ENCODE data around the gene F11.

F11 gene

DNA sequence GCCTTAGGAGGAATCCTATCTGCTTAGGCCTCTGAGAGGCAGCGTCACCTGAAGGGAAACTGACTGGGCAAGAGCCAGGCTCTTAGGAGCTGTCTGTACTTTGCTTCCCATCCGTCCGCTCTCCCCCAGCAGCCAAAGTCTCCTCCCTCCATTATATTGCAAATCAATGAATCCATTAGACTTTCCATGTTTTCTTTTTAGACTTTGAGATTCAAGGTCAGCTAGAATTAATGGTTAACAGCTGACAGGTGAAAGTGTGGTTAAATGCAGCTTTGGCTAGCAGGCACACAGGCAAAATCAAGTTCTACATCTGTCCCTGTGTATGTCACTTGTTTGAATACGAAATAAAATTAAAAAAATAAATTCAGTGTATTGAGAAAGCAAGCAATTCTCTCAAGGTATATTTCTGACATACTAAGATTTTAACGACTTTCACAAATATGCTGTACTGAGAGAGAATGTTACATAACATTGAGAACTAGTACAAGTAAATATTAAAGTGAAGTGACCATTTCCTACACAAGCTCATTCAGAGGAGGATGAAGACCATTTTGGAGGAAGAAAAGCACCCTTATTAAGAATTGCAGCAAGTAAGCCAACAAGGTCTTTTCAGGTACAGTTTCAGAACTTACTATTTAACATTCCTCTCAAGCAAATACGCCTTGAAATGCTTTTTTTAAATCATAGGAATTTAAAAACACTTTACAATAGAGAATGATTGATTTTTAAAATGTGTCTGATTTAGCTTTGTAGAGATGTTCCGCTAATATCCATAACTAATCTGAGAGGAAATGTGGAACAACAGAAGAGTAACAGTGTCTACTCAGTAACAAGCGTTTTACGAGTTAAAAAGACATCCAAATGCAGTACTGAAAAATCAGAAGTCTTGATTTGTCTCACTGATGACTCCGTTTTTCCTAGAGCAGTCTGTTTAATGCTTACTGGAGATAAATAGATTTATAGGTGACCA lies at the start of gene F11:
Gene F11 (plus strand): TSS at position 507 of the 970 bp plus-strand sequence. CDS start 948 bp downstream, outside the sequence.
- no peak for DNase-seq (ENCODE audit: insufficient read length, low spot score)
- no peak for TF ChIP-seq POLR2A (IDR thresholded peaks at IDR 0.05; ENCODE audit: low read depth, low read length)
- FAIRE-seq: no peak

DNA sequence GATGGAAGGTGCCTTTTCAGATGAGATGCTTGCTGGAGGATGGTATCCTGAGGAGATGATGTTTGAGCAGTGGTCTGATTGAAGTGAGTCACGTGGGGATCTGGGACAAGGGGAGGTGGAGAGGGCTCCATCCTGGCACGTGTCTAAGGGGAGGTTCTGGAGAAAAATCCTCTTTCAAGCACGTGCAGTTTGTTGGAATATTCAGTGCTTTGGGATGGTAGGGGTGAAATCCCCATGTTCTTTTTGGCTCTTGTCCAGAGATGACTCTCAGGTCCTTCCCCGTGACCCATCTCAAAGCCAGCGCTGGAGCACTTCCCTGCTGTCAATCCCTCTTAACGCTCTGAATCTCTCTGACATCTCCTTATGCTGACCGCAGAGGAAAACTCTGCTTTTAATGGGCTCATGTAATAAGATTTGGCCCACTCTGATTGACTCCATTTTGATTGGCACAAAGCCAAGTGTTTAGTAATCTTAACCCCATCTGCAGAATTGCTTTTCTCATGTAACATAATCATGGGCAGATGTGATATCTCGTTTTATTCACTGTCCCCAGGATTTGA lies 49.4 kb upstream of the F11 start:
- no peak for TF ChIP-seq POLR2A (IDR thresholded peaks at IDR 0.05; ENCODE audit: low read depth, low read length)
- DNase-seq (ENCODE audit: insufficient read length, low spot score) (no peak), FAIRE-seq (no peak)

DNA sequence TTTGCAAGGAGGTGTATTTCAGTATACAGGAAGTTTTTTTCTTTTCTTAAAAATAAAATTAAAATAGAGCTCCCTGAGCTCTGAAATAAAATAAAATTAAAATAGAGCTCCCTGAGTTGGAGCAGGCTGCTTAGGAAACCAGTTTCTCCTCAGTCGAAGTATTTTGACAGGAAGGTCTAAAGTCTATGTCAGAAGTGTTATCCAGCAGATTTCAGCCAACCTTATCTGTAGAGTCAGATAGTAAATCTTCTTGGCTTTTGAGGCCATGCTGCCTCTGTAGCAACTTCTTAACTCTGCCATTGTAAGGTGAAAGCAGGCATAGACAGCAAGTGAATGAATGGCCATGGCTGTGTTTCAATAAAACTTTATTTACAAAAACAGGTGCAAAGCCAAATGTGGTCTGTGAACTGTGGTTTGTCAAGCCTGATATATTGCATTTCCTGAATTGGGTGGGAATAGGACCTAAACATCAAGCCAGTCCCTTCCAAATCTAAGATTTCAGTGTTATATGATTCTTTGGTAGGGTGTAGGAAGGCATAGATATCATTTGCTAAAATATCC lies 48.2 kb upstream of the F11 start:
- TF ChIP-seq POLR2A (IDR thresholded peaks at IDR 0.05; ENCODE audit: low read depth, low read length): no peak
- no peak for FAIRE-seq
- no peak for DNase-seq (ENCODE audit: insufficient read length, low spot score)

DNA sequence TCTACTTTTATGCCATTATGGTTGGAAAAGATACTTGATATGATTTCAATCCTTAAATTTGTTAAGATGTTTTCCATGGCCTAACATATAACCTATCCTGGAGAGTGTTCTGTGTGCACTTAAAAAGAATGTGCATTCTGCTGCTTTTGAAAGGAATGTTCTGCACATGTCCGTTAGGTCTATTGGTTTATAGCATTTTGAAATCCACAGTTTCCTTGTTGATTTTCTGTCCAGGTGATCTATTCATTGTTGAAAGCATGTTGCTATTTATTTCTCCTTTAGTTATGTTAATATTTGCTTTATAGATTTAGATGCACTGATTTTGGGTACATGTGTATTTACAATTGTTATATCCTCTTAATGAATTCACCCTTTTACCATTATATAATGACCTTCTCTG lies 44.4 kb upstream of the F11 start:
- no peak for FAIRE-seq
- TF ChIP-seq POLR2A (IDR thresholded peaks at IDR 0.05; ENCODE audit: low read depth, low read length): no peak
- DNase-seq (ENCODE audit: insufficient read length, low spot score): no peak

- FAIRE-seq (no peak), DNase-seq (ENCODE audit: insufficient read length, low spot score) (no peak)
- no peak for TF ChIP-seq POLR2A (IDR thresholded peaks at IDR 0.05; ENCODE audit: low read depth, low read length)
Observed at GRCh38 chr4:186225848-186226247, 40.1 kb upstream of the F11 start.

DNA sequence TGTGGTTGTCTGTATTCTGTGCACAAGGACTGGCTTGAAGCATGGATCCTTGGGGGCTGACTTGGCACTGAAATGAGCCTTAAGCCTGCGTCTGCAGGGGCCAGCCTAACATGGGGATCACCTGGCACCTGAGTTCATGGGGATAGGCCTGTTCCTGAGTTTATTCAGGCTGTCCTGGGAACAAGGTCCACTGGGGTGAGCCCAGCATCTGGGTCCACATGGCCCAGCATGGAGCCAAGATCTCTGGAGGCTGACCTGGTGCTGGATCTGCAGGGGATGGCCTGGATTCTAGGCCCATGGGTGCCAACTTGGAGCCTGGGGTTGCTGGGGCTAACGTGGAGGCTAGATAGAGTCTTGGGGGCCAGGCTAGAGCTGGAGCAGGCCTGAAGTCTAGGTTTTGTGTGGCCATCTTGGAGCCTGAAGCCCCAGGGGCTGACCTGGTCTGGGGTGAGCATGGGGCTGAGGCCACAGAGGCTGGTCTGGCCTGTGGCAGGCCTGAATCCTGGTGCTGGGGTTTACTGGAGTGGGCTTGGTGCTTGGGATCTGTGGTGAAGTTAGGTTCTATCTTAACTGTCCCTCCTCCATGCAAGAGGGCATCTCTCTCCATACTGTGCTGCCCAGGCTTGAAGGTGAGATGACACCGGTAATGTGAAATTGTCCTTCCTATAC lies 39.3 kb upstream of the F11 start:
- DNase-seq (ENCODE audit: insufficient read length, low spot score) (no peak), FAIRE-seq (no peak)
- TF ChIP-seq POLR2A (IDR thresholded peaks at IDR 0.05; ENCODE audit: low read depth, low read length): no peak

DNA sequence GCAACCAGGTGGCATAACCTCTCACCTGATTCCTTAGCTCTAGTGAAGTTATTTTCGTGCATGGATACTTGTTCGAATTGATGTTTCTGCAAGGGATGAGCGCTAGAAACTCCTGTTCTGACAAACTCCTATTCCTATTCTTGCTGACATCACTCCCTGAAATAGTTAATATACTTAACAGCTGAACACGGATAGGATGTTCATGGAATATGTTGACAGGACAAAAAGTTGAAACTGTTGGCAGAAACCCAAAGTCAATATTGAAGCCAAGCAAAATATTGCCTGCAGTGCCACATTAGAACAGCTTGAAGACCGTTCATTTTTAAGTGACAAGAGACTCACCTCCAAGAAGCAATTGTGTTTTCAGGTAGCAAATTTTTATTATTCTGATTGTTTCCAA lies 38.8 kb upstream of the F11 start, which contains the start of gene KLKB1:
Gene KLKB1 (plus strand): TSS at position 287 of the 400 bp plus-strand sequence. CDS start 689 bp downstream, outside the sequence.
- DNase-seq (ENCODE audit: insufficient read length, low spot score): no peak
- TF ChIP-seq POLR2A (IDR thresholded peaks at IDR 0.05; ENCODE audit: low read depth, low read length): no peak
- FAIRE-seq: no peak

- TF ChIP-seq POLR2A (IDR thresholded peaks at IDR 0.05; ENCODE audit: low read depth, low read length): no peak
- FAIRE-seq (no peak), DNase-seq (ENCODE audit: insufficient read length, low spot score) (no peak)
Observed at GRCh38 chr4:186227744-186228513, 38.1 kb upstream of the F11 start.

GRCh38 chr4:186228514-186228894 lies 37.5 kb upstream of the F11 start:
- no peak for FAIRE-seq
- no peak for TF ChIP-seq POLR2A (IDR thresholded peaks at IDR 0.05; ENCODE audit: low read depth, low read length)
- DNase-seq (ENCODE audit: insufficient read length, low spot score): no peak

GRCh38 chr4:186234367-186234766 lies 31.6 kb upstream of the F11 start:
- no peak for TF ChIP-seq POLR2A (IDR thresholded peaks at IDR 0.05; ENCODE audit: low read depth, low read length)
- DNase-seq (ENCODE audit: insufficient read length, low spot score) (no peak), FAIRE-seq (no peak)

DNA sequence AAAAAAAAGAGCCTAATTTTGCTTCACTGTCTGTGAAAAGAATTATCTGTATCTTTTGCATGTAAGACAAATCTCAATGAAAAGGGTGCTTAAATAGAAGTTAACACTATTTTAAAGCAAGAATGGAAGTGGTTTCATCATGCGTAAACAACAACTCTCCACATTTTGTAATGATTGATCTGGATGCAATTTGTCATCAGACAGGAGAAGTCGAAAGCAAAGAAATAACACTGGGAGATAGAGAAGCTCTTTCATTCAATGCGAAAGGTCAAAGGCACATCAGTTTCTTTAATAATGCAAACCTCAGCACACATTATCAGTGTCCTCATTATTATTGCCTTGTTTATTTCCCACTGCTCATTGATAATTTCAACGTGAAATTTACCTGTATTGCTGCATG lies 29.9 kb upstream of the F11 start:
- FAIRE-seq: no peak
- no peak for DNase-seq (ENCODE audit: insufficient read length, low spot score)

DNA sequence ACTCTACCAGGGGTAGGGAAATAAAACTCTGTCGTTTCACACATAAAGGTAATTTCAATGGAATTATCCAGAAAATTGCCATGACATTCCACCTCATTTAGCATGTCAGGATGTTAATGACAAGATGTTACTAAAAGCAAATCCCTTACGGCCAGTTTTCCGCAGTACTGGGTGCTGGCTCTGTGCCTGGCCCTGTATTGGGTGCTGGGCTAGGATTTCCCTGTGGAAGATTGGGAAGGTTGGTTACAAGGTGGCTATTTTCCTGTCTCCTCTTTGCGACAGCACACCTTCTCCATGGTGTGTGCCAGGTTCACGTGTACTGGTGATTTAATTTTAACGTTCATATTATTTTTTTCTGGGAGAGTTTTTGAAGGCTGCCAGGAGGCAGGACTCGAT lies 25.5 kb upstream of the F11 start:
- TF ChIP-seq POLR2A (IDR thresholded peaks at IDR 0.05; ENCODE audit: low read depth, low read length): no peak
- no peak for DNase-seq (ENCODE audit: insufficient read length, low spot score)
- FAIRE-seq: no peak

More for the DNA sequence above, 29.9 kb upstream of the F11 start:
- TF ChIP-seq POLR2A (IDR thresholded peaks at IDR 0.05; ENCODE audit: low read depth, low read length): no peak

- FAIRE-seq: no peak
- TF ChIP-seq POLR2A (IDR thresholded peaks at IDR 0.05; ENCODE audit: low read depth, low read length): no peak
- no peak for DNase-seq (ENCODE audit: insufficient read length, low spot score)
Observed at GRCh38 chr4:186240848-186241491, 25.0 kb upstream of the F11 start.
